Transverse colon (tissue), 4 donors: Measurements from ENCODE around the gene GAGE2A. TPM values are rescaled to one million over a fixed set of nuclear protein-coding genes. Genes with fewer than 3 reads are reported as not detected.
"Not testable (repeated sequence)": the region's sequence is repeated elsewhere in the genome, so short reads cannot be mapped to it uniquely, and the experiment has no call there.

Experiments used
- DNase-seq: peaks from one replicate; pipeline ENCODE4 v3.0.0-alpha.2; 2019
- H3K27ac ChIP-seq, 4 donors: fragments of 200-600 bp; sonication (generic); 2 replicates each; pipeline ENCODE4 v1.5.1; 2016 to 2018; ENCODE audit warnings: inconsistent platforms in 4 of 4
- H3K27me3 ChIP-seq: fragments of 200-600 bp; sonication (generic); 2 replicates; pipeline ENCODE4 v1.5.1; 2017; ENCODE audit warnings: inconsistent platforms
- H3K36me3 ChIP-seq, 4 donors: fragments of 200-600 bp; sonication (generic); 2 replicates each; pipeline ENCODE4 v1.5.1; 2017 to 2019; ENCODE audit warnings: inconsistent platforms in 4 of 4
- H3K4me1 ChIP-seq, 4 donors: fragments of 200-600 bp; sonication (generic); 2 replicates each; pipeline ENCODE4 v1.5.1; 2017 to 2020; ENCODE audit warnings: inconsistent platforms in 4 of 4
- H3K4me3 ChIP-seq, 4 donors: fragments of 200-600 bp; sonication (generic); 1 replicate in 1 of 4; 2 replicates in 3 of 4; pipeline versions ENCODE4 v1.5.1 to v1.6.1; 2017 to 2019; ENCODE audit warnings: inconsistent platforms in 4 of 4
- H3K9me3 ChIP-seq, 2 donors: fragments of 200-600 bp; sonication (generic); 2 replicates each; pipeline ENCODE4 v1.5.1; 2017 to 2019; ENCODE audit warnings: inconsistent platforms in 2 of 2
- WGBS, 2 donors: methylation state at CpG; one replicate each; pipeline ENCODE4 v1.1.5; 2018; ENCODE audit warnings: low coverage in 1 of 2; 5-methylcytosine and 5-hydroxymethylcytosine counted together
- in situ Hi-C, 4 donors: fragments of 200-750 bp; cut with MboI; loops; one replicate each; pipeline versions ENCODE4 v1.15.0 to v1.15.1; 2017; ENCODE audit warnings: low sequenced_read_pairs in 3 of 4, low pct_ligation_motif_present in 1 of 4, low pct_unique_long_range_greater_than_20kb in 1 of 4
- intact Hi-C: fragments of 100-400 bp; cut with DNase I; formaldehyde crosslinking; loops from one replicate; pipeline ENCODE4 v1.15.1; 2023; ENCODE audit warnings: low total_unique reads
- total RNA-seq, 4 donors: library from RNA; depleted of rRNA; stranded (reverse); fragments of >200 nt; gene quantifications; one replicate each; pipeline ENCODE4 v1.1.0, GENCODE V29; 2016

Gene GAGE2A
- total RNA-seq: not detected

- in situ Hi-C loops, H3K36me3 ChIP-seq, H3K9me3 ChIP-seq, DNase-seq, intact Hi-C loops, H3K4me1 ChIP-seq, H3K27me3 ChIP-seq, H3K27ac ChIP-seq, H3K4me3 ChIP-seq: not testable (repeated sequence)
- WGBS, 2 donors: no CpG with 5 or more reads among the region's 16 CpGs
These were observed at the start of gene GAGE2A for GRCh38 chrX:49589196-49589595. Gene GAGE2A, plus strand, starts transcription at chrX:49589496. Its CDS starts 1,155 bp downstream, at chrX:49590651.

- H3K4me3 ChIP-seq, H3K27me3 ChIP-seq, DNase-seq, in situ Hi-C loops, H3K9me3 ChIP-seq, H3K4me1 ChIP-seq, H3K27ac ChIP-seq, intact Hi-C loops, H3K36me3 ChIP-seq: not testable (repeated sequence)
- no CpG with 5 or more reads among the region's 16 CpGs for WGBS, 2 donors
These were observed 47.9 kb upstream of the GAGE2A start, which contains the start of gene GAGE12D for GRCh38 chrX:49541433-49541832. Gene GAGE12D, plus strand, starts transcription at chrX:49541733. Its CDS starts 1,155 bp downstream, at chrX:49542888.

- DNase-seq, intact Hi-C loops, in situ Hi-C loops, H3K36me3 ChIP-seq, H3K4me3 ChIP-seq, H3K9me3 ChIP-seq, H3K27ac ChIP-seq, H3K4me1 ChIP-seq, H3K27me3 ChIP-seq: not testable (repeated sequence)
- no CpG with 5 or more reads among the region's 16 CpGs for WGBS, 2 donors
These were observed 38.3 kb upstream of the GAGE2A start, which contains the start of gene GAGE12E for GRCh38 chrX:49550989-49551388. Gene GAGE12E, plus strand, starts transcription at chrX:49551289. Its CDS starts 1,155 bp downstream, at chrX:49552444.

GRCh38 chrX:49560542-49560941 is 28.8 kb upstream of the GAGE2A start, which contains the start of gene GAGE12F:
Gene GAGE12F, plus strand, starts transcription at chrX:49560842. Its CDS starts 1,155 bp downstream, at chrX:49561997.
- H3K27ac ChIP-seq, H3K27me3 ChIP-seq, DNase-seq, in situ Hi-C loops, H3K36me3 ChIP-seq, intact Hi-C loops, H3K9me3 ChIP-seq, H3K4me3 ChIP-seq, H3K4me1 ChIP-seq: not testable (repeated sequence)
- no CpG with 5 or more reads among the region's 16 CpGs for WGBS, 2 donors

- intact Hi-C loops, H3K36me3 ChIP-seq, H3K4me1 ChIP-seq, H3K9me3 ChIP-seq, H3K27me3 ChIP-seq, DNase-seq, H3K27ac ChIP-seq, H3K4me3 ChIP-seq, in situ Hi-C loops: not testable (repeated sequence)
- WGBS, 2 donors: no CpG with 5 or more reads among the region's 11 CpGs
These were observed 20.6 kb upstream of the GAGE2A start for GRCh38 chrX:49568728-49569127.

GRCh38 chrX:49569152-49569551 is 20.1 kb upstream of the GAGE2A start:
- WGBS, 2 donors: no CpG with 5 or more reads among the region's 13 CpGs
- DNase-seq, H3K36me3 ChIP-seq, H3K4me3 ChIP-seq, H3K9me3 ChIP-seq, H3K4me1 ChIP-seq, in situ Hi-C loops, H3K27me3 ChIP-seq, intact Hi-C loops, H3K27ac ChIP-seq: not testable (repeated sequence)

GRCh38 chrX:49570100-49570499 is 19.2 kb upstream of the GAGE2A start, which contains the start of gene GAGE12G:
Gene GAGE12G, plus strand, starts transcription at chrX:49570400. Its CDS starts 1,155 bp downstream, at chrX:49571555.
- H3K36me3 ChIP-seq, DNase-seq, H3K4me1 ChIP-seq, H3K4me3 ChIP-seq, H3K9me3 ChIP-seq, in situ Hi-C loops, intact Hi-C loops, H3K27me3 ChIP-seq, H3K27ac ChIP-seq: not testable (repeated sequence)
- WGBS, 2 donors: no CpG with 5 or more reads among the region's 16 CpGs

DNA sequence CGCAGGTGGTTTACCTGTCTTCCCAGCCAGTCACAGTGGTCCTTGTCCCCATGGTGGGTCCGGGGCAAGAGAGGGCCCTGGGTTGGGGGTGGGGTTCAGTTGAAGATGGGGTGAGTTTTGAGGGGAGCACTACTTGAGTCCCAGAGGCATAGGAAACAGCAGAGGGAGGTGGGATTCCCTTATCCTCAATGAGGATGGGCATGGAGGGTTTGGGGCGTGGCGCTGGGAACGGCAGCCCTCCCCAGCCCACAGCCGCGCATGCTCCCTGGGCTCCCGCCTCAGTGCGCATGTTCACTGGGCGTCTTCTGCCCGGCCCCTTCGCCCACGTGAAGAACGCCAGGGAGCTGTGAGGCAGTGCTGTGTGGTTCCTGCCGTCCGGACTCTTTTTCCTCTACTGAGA is 9.6 kb upstream of the GAGE2A start, which contains the start of gene GAGE12H:
Gene GAGE12H (plus strand): TSS at position 301 of the 400 bp plus-strand sequence. CDS start 1,155 bp downstream, outside the sequence.
- H3K27me3 ChIP-seq, in situ Hi-C loops, H3K4me3 ChIP-seq, H3K27ac ChIP-seq, intact Hi-C loops, H3K36me3 ChIP-seq, H3K9me3 ChIP-seq, DNase-seq, H3K4me1 ChIP-seq: not testable (repeated sequence)
- no CpG with 5 or more reads among the region's 16 CpGs for WGBS, 2 donors

DNA sequence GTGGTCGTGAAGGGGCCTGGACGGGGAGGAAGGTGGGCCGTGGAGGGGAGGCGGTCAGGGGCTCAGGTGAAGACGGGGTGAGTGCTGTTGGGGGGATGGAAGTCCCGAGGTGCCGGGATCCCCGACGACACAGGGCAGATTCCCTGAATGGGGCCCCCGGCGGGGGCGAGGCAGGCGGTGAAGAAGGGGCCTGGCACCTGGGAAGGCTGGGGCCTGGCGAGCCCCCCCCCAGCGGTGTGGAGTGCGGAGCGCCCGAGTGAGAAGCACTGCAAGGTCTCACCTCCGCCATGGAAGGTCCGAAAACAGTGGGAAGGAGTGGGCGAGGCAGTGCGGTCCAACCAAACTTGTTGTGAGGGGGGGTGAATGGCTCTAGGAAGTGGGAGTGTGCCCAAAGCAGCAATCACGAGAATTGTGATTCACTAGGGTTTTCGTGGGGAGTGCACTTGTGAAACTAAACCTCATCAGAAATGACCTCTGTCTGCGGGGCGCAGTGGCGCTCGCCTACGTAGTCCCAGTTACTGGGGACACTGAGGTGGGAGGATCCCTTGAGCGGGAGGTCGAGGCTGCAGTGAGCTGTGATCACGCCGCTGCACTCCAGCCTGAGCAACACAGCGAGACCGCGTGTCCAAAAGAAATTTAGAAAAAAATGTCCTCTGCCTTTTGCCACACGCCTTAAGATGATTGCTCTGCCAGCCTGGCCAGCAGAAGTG is 628 bp downstream of the GAGE2A start:
- H3K27me3 ChIP-seq, H3K4me3 ChIP-seq, intact Hi-C loops, H3K9me3 ChIP-seq, H3K4me1 ChIP-seq, H3K27ac ChIP-seq, in situ Hi-C loops, H3K36me3 ChIP-seq: not testable (repeated sequence)
- DNase-seq: peak; percentile 20
- 93 to 94% methylated on average over 19 to 32 of the region's 37 CpGs for WGBS, 2 donors

GRCh38 chrX:49590488-49590887 is 1.2 kb downstream of the GAGE2A start:
- in situ Hi-C loops, DNase-seq, H3K4me3 ChIP-seq, H3K36me3 ChIP-seq, intact Hi-C loops, H3K9me3 ChIP-seq, H3K27me3 ChIP-seq, H3K4me1 ChIP-seq, H3K27ac ChIP-seq: not testable (repeated sequence)
- 88 to 96% methylated on average over 13 to 15 of the region's 17 CpGs for WGBS, 2 donors

- in situ Hi-C loops, DNase-seq, H3K4me1 ChIP-seq, H3K27me3 ChIP-seq, H3K9me3 ChIP-seq, H3K27ac ChIP-seq, H3K4me3 ChIP-seq, intact Hi-C loops, H3K36me3 ChIP-seq: not testable (repeated sequence)
- WGBS, 2 donors: no CpG with 5 or more reads among the region's 16 CpGs
These were observed 9.4 kb downstream of the GAGE2A start, which contains the start of gene GAGE1 for GRCh38 chrX:49598720-49599119. Gene GAGE1, plus strand, starts transcription at chrX:49599020. Its CDS starts 1,155 bp downstream, at chrX:49600175.
